Suprapubic skin (tissue), 4 donors: Measurements from ENCODE around the gene GABRR3. TPM values are rescaled to one million over a fixed set of nuclear protein-coding genes. Genes with fewer than 3 reads are reported as not detected.

Source experiments
- DNase-seq, 2 donors: peaks; one replicate each; pipeline ENCODE4 v3.0.0-alpha.2; 2019; ENCODE audit warnings: low spot score in 2 of 2
- H3K27ac ChIP-seq: fragments of 200-600 bp; sonication (generic); one replicate; pipeline ENCODE4 v1.5.1; 2019
- H3K27me3 ChIP-seq: fragments of 200-600 bp; sonication (generic); one replicate; pipeline ENCODE4 v1.5.1; 2019
- H3K36me3 ChIP-seq: fragments of 200-600 bp; sonication (generic); one replicate; pipeline ENCODE4 v1.5.1; 2019
- H3K4me1 ChIP-seq: fragments of 200-600 bp; sonication (generic); one replicate; pipeline ENCODE4 v1.5.1; 2019
- H3K4me3 ChIP-seq: fragments of 200-600 bp; sonication (generic); one replicate; pipeline ENCODE4 v1.5.1; 2019; ENCODE audit warnings: mild to moderate bottlenecking
- H3K9me3 ChIP-seq: fragments of 200-600 bp; sonication (generic); one replicate; pipeline ENCODE4 v1.5.1; 2019
- EP300 ChIP-seq: sonication (generic); formaldehyde crosslinking; IDR thresholded peaks from one replicate; pipeline ENCODE4 v1.6.1; 2017; ENCODE audit warnings: antibody characterized with exemption
- POLR2A ChIP-seq, 2 donors: fragments of 450-650 bp; IDR thresholded peaks; one replicate each; pipeline ENCODE4 v1.6.1; 2017; ENCODE audit warnings: antibody characterized with exemption in 2 of 2, mild to moderate bottlenecking in 2 of 2, moderate library complexity in 2 of 2
- POLR2AphosphoS5 ChIP-seq, 3 donors: sonication (generic); formaldehyde crosslinking; IDR thresholded peaks; one replicate each; pipeline ENCODE4 v1.6.1; 2017; ENCODE audit warnings: antibody characterized with exemption in 3 of 3
- WGBS: methylation state at CpG from one replicate; pipeline ENCODE4 v1.1.5; 2018; 5-methylcytosine and 5-hydroxymethylcytosine counted together
- total RNA-seq, 4 donors: library from RNA; depleted of rRNA; stranded (reverse); fragments of >200 nt; gene quantifications; one replicate each; pipeline ENCODE4 v1.1.0, GENCODE V29; 2016
- TF ChIP-seq, protein P1 (sequence below), 2 donors: fragments of 200-600 bp in 1 of 2; fragments of 450-650 bp in 1 of 2; sonication (generic) in 1 of 2; IDR thresholded peaks; one replicate each; pipeline ENCODE4 v1.5.1; 2016 to 2019; ENCODE audit warnings: antibody characterized with exemption in 2 of 2, mild to moderate bottlenecking in 1 of 2, moderate library complexity in 1 of 2

Gene GABRR3
- total RNA-seq, 4 donors from 2014 or later = not detected

DNA sequence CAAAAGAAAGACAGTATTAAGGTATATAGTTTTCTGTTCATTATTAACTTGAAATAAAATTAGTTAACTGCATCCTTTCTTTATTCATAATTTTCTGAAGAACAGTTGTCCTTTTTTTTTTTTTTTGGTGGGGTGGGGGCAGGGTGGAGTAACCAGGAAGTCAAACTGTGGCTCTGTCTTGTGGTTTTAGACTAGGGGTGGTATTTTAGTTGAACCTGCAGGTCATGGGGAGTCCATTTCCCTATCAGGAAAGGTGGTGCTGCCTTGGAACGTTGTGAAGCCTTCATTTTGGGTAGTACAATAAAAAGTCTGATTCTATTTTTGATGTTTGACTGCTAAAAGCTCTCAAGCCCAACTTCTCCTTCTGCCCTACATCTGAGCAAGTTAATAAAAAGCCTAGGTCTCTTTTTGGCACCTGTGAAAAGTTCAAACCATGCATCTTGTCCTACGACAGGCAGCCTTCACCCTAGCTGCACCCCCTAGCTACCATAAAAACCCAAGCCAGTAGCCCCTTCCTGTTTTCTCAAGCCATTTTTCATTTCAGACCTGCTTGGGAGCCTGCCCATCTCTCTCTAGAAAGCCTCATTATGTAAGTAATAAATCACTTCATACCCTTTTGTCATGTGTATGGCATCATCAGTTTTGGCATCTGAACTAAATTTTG, 31.7 kb downstream of the GABRR3 start:
- Histone ChIP-seq H3K27ac (no peak overlapping the region), H3K4me1 (no peaks in the 10 kb centered on the region), H3K27me3 (no peaks in the 10 kb centered on the region), H3K9me3 (no peaks in the 10 kb centered on the region), H3K36me3 (no peaks in the 10 kb centered on the region), H3K4me3 (no peak overlapping the region)
- DNase-seq = no peak
- TF ChIP-seq EP300 (no peak), POLR2A (IDR thresholded peaks at IDR 0.05) (no peak), POLR2AphosphoS5 (IDR thresholded peaks at IDR 0.05) (no peak)
- TF ChIP-seq, protein P1, sequence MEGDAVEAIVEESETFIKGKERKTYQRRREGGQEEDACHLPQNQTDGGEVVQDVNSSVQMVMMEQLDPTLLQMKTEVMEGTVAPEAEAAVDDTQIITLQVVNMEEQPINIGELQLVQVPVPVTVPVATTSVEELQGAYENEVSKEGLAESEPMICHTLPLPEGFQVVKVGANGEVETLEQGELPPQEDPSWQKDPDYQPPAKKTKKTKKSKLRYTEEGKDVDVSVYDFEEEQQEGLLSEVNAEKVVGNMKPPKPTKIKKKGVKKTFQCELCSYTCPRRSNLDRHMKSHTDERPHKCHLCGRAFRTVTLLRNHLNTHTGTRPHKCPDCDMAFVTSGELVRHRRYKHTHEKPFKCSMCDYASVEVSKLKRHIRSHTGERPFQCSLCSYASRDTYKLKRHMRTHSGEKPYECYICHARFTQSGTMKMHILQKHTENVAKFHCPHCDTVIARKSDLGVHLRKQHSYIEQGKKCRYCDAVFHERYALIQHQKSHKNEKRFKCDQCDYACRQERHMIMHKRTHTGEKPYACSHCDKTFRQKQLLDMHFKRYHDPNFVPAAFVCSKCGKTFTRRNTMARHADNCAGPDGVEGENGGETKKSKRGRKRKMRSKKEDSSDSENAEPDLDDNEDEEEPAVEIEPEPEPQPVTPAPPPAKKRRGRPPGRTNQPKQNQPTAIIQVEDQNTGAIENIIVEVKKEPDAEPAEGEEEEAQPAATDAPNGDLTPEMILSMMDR (IDR thresholded peaks at IDR 0.05) = no peak
- 57% methylated on average over 2 of the region's 2 CpGs for WGBS

DNA sequence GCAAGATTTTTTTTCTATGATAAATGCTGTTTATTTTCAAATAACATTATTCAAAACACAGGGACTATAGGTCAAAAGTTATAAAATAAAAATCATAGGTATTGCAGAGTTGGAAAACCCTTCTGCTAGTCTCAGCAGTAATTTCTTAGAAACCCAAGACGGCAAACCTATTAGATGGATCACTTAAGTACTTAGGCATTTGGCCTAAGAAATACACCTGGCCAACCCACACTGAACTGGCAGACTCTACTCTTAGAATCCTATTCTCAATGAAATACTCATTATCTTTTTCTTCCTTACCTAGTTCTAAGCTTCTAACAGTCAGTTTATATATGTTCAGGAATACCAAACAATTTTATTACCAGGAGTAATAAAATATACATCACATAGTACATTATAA, 32.4 kb downstream of the GABRR3 start:
- Histone ChIP-seq H3K4me1 (no peaks in the 10 kb centered on the region), H3K27ac (no peak overlapping the region), H3K4me3 (no peak overlapping the region), H3K9me3 (no peaks in the 10 kb centered on the region), H3K36me3 (no peaks in the 10 kb centered on the region), H3K27me3 (no peaks in the 10 kb centered on the region)
- TF ChIP-seq POLR2AphosphoS5 (IDR thresholded peaks at IDR 0.05) (no peak), POLR2A (IDR thresholded peaks at IDR 0.05) (no peak), EP300 (no peak)
- TF ChIP-seq, protein P1 (IDR thresholded peaks at IDR 0.05) = no peak
- 89% methylated on average over 1 of the region's 1 CpG for WGBS
- DNase-seq = no peak

DNA sequence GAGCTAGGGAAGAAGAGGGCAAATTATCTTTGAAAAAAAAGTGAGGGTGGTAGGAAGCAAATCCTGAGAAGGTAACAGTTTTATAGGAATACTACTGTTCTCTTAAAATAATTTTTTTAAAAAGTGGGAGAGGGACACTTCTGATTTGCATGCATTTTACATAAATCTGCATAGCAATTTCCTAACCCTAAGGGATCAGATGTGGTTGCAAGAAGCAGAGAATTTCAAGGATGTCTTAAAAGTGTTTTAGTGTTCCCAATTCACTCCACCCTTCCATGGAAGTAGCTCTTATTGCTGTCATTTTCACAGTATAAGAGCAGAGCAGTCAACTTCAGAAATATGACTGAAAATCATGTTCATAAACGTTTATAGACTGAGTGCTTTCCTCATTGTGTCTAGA, 35.1 kb downstream of the GABRR3 start:
- no peak for DNase-seq
- no peak overlapping the region for H3K4me3 ChIP-seq
- H3K27ac ChIP-seq = no peak overlapping the region
- 16% methylated on average over 1 of the region's 1 CpG for WGBS
- no peaks in the 10 kb centered on the region for H3K9me3 ChIP-seq
- no peaks in the 10 kb centered on the region for H3K4me1 ChIP-seq
- TF ChIP-seq EP300 (no peak), POLR2AphosphoS5 (IDR thresholded peaks at IDR 0.05) (no peak), POLR2A (IDR thresholded peaks at IDR 0.05) (no peak)
- TF ChIP-seq, protein P1 (IDR thresholded peaks at IDR 0.05) = no peak
- H3K36me3 ChIP-seq = no peaks in the 10 kb centered on the region
- H3K27me3 ChIP-seq = no peaks in the 10 kb centered on the region

GRCh38 chr3:97999103-97999502, 36.0 kb downstream of the GABRR3 start:
- H3K27ac ChIP-seq = no peak overlapping the region
- no peaks in the 10 kb centered on the region for H3K4me1 ChIP-seq
- no peaks in the 10 kb centered on the region for H3K27me3 ChIP-seq
- no peak for DNase-seq
- H3K4me3 ChIP-seq = no peak overlapping the region
- WGBS = 94% methylated on average over 5 of the region's 5 CpGs
- H3K36me3 ChIP-seq = no peaks in the 10 kb centered on the region
- no peaks in the 10 kb centered on the region for H3K9me3 ChIP-seq
- TF ChIP-seq, protein P1 (IDR thresholded peaks at IDR 0.05) = no peak
- no peak for TF ChIP-seq EP300
- TF ChIP-seq POLR2AphosphoS5 (IDR thresholded peaks at IDR 0.05) = no peak
- TF ChIP-seq POLR2A (IDR thresholded peaks at IDR 0.05) = no peak

DNA sequence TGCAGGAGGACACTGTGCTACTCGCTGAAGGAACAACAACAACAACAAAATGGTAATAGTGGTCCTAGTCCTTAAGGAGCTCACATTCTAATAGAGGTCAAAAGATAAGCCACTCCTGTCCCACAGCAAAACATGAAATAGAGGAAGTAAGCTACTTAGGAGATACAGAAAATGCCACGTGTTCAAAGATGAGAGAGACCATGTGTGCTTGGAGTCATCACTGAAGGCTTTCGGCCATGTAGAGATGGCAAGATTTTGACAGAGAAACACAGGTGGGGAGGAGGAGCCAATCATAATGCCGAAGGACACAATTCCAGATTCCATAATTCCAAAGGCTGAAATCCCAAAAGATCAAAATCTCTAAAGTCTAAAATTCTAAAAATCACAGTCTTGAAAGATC, 38.1 kb downstream of the GABRR3 start:
- Histone ChIP-seq H3K9me3 (no peaks in the 10 kb centered on the region), H3K27me3 (no peaks in the 10 kb centered on the region), H3K4me3 (no peak overlapping the region), H3K36me3 (no peaks in the 10 kb centered on the region), H3K4me1 (no peaks in the 10 kb centered on the region), H3K27ac (no peak overlapping the region)
- WGBS = 88% methylated on average over 4 of the region's 4 CpGs
- no peak for TF ChIP-seq EP300
- TF ChIP-seq, protein P1 (IDR thresholded peaks at IDR 0.05) = no peak
- no peak for TF ChIP-seq POLR2A (IDR thresholded peaks at IDR 0.05)
- no peak for TF ChIP-seq POLR2AphosphoS5 (IDR thresholded peaks at IDR 0.05)
- no peak for DNase-seq
